B cell (primary cell): Measurements from ENCODE around the gene TOR1AIP1. TPM values are rescaled to one million over a fixed set of nuclear protein-coding genes. Genes with fewer than 3 reads are reported as not detected.

Experiments
- ATAC-seq: fragments of 200-7000 bp; cut with Tn5 transposase; one replicate; pipeline ENCODE4 v1.10.0; 2021; ENCODE audit warnings: low read depth, mild to moderate bottlenecking, moderate number of reproducible peaks, moderate library complexity
- CTCF ChIA-PET: fragments of 350-600 bp; sonication (Branson Sonifier 250); formaldehyde crosslinking; loops from one replicate; lab custom pipeline; 2021; ENCODE audit warnings: antibody characterized with exemption, inconsistent platforms; lab: Charles Lee
- POLR2A ChIA-PET: fragments of 350-600 bp; sonication (Branson Sonifier 250); formaldehyde crosslinking; loops from one replicate; lab custom pipeline; 2021; ENCODE audit warnings: antibody characterized with exemption; lab: Charles Lee
- DNase-seq: peaks from one replicate; pipeline ENCODE4 v3.0.0; 2013
- H2AFZ ChIP-seq: 2 replicates; pipeline ENCODE4 v1.6.1; 2012; ENCODE audit warnings: mild to moderate bottlenecking, low read depth, low read length; ENCODE audit not compliant: insufficient read depth, poor library complexity, severe bottlenecking
- H3K27ac ChIP-seq, 2 donors: 1 replicate in 1 of 2; 2 replicates in 1 of 2; pipeline ENCODE4 v1.5.1; 2012 to 2013; ENCODE audit warnings: low read length in 2 of 2, mild to moderate bottlenecking in 2 of 2, moderate library complexity in 1 of 2
- H3K27me3 ChIP-seq, 4 experiments: fragments of 200-600 bp in 1 of 4; sonication (generic) in 1 of 4; replicated peaks in 1 of 4; 1 replicate in 2 of 4; 2 replicates in 2 of 4; pipeline versions ENCODE4 v1.6.1 to v1.7.0; 2013 to 2016; ENCODE audit warnings: low read length in 3 of 4, mild to moderate bottlenecking in 2 of 4, mixed read lengths in 1 of 4, moderate library complexity in 1 of 4; ENCODE audit not compliant: insufficient read depth in 4 of 4, control insufficient read depth in 3 of 4; ENCODE audit errors: control extremely low read depth in 1 of 4
- H3K36me3 ChIP-seq, 2 experiments: replicated peaks in 1 of 2; 1 replicate in 1 of 2; 2 replicates in 1 of 2; pipeline versions ENCODE4 v1.6.1 to v1.7.1; 2013; ENCODE audit warnings: low read length in 1 of 2; ENCODE audit not compliant: insufficient read depth in 2 of 2, control insufficient read depth in 1 of 2; ENCODE audit errors: control extremely low read depth in 1 of 2, extremely low read depth in 1 of 2
- H3K4me1 ChIP-seq, 2 donors: fragments of 200-600 bp in 1 of 2; sonication (generic) in 1 of 2; 1 replicate in 1 of 2; 2 replicates in 1 of 2; pipeline versions ENCODE4 v1.5.1 to v1.6.1; 2013 to 2017; ENCODE audit warnings: low read length in 2 of 2; ENCODE audit not compliant: control insufficient read depth in 2 of 2, insufficient read depth in 2 of 2
- H3K4me2 ChIP-seq: replicated peaks from 2 replicates; pipeline ENCODE3; 2012; ENCODE audit warnings: mild to moderate bottlenecking, low read depth, low read length; ENCODE audit not compliant: poor library complexity, severe bottlenecking
- H3K4me3 ChIP-seq, 5 experiments: fragments of 200-600 bp in 1 of 5; sonication (generic) in 1 of 5; 1 replicate in 3 of 5; 2 replicates in 2 of 5; pipeline versions ENCODE4 v1.5.1 to v1.7.0; 2011 to 2016; ENCODE audit warnings: low read length in 4 of 5, mild to moderate bottlenecking in 4 of 5, low read depth in 2 of 5, control low read depth in 1 of 5, moderate library complexity in 1 of 5; ENCODE audit not compliant: insufficient read depth in 1 of 5; ENCODE audit errors: control extremely low read depth in 1 of 5, extremely low read depth in 1 of 5
- H3K79me2 ChIP-seq: fragments of 200-600 bp; sonication (generic); one replicate; pipeline ENCODE4 v1.6.0; 2016; ENCODE audit warnings: low read length; ENCODE audit not compliant: control insufficient read depth, insufficient read depth
- H3K9ac ChIP-seq: fragments of 200-600 bp; sonication (generic); 2 replicates; pipeline ENCODE4 v1.6.1; 2017; ENCODE audit warnings: mild to moderate bottlenecking, low read length, moderate library complexity
- H3K9me3 ChIP-seq, 3 donors: one replicate each; pipeline versions ENCODE4 v1.6.1 to v1.7.1; 2013; ENCODE audit warnings: low read length in 2 of 3; ENCODE audit not compliant: control insufficient read depth in 2 of 3, insufficient read depth in 1 of 3; ENCODE audit errors: control extremely low read depth in 1 of 3
- H4K20me1 ChIP-seq: 2 replicates; pipeline ENCODE4 v1.6.0; 2012; ENCODE audit warnings: mild to moderate bottlenecking, low read length; ENCODE audit not compliant: insufficient read depth, control insufficient read depth, poor library complexity, severe bottlenecking
- H3K27ac Mint-ChIP-seq: one replicate; pipeline ENCODE4 v1.8.0; 2021; ENCODE audit warnings: mixed read lengths
- H3K27me3 Mint-ChIP-seq: one replicate; pipeline ENCODE4 v1.8.0; 2021; ENCODE audit warnings: mixed read lengths
- H3K4me1 Mint-ChIP-seq: one replicate; pipeline ENCODE4 v1.8.0; 2021; ENCODE audit warnings: mixed read lengths
- H3K4me3 Mint-ChIP-seq: one replicate; pipeline ENCODE4 v1.8.0; 2021; ENCODE audit warnings: mixed read lengths
- H3K9me3 Mint-ChIP-seq: one replicate; pipeline ENCODE4 v1.8.0; 2022; ENCODE audit warnings: mixed read lengths; ENCODE audit not compliant: insufficient read depth
- EZH2 ChIP-seq: IDR thresholded peaks from 2 replicates; pipeline ENCODE4 v1.6.1; 2012; ENCODE audit warnings: borderline replicate concordance, low read depth, mild to moderate bottlenecking, moderate library complexity, low read length; ENCODE audit not compliant: insufficient read depth, poor library complexity, severe bottlenecking
- WGBS: methylation state at CpG from one replicate; pipeline ENCODE4 v1.1.5; 2013; ENCODE audit warnings: missing lambda C conversion rate; ENCODE audit not compliant: insufficient coverage; 5-methylcytosine and 5-hydroxymethylcytosine counted together
- intact Hi-C: fragments of 100-400 bp; cut with micrococcal nuclease; formaldehyde crosslinking; loops from one replicate; pipeline ENCODE4 v1.10.0; 2022
- polyA plus RNA-seq: library from polyadenylated mRNA; depleted of rRNA; stranded (reverse); fragments of >200 nt; gene quantifications from 2 replicates; pipeline ENCODE4 v1.2.3, GENCODE V29; 2012
- total RNA-seq, 2 donors: library from RNA; stranded (reverse); fragments of 120-200 nt in 1 of 2; gene quantifications; 1 replicate in 1 of 2; 2 replicates in 1 of 2; pipeline versions ENCODE4 v1.2.3 to v1.2.4, GENCODE V29; 2013 to 2022
- TF ChIP-seq, protein P1 (sequence below): fragments of 200-600 bp; IDR thresholded peaks from one replicate; pipeline ENCODE4 v1.8.0; 2022; ENCODE audit warnings: antibody characterized with exemption, mild to moderate bottlenecking

The TOR1AIP1 gene
- total and polyA plus RNA-seq, 2 donors (not counting 1 experiment from before 2014, with no cell fraction given) = 43.3 to 98.1 TPM

DNA sequence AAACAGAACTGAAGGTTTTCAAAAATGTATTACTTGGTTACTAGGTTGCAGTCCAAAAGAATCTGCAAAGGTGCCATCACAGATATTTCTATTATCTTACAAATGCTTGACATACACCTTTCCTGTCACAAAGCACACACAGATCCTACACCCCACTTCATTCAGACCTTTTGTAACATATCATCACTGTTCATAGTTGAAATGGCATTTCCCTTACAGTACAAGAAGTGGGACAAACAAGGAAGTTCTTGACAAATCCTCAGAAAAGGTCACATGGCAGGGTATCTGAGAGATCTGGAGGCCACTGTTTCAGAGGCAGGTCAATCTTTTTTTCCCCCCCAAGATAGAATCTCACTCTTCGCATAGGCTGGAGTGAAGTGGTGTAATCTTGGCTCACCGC, 25.8 kb upstream of the TOR1AIP1 start:
- Mint-ChIP-seq H3K27ac (no peak overlapping the region), H3K9me3 (no peaks in the 10 kb centered on the region), H3K27me3 (no peaks in the 10 kb centered on the region), H3K4me1 (no peaks in the 10 kb centered on the region), H3K4me3 (no peak overlapping the region)
- TF ChIP-seq EZH2 = no peak
- TF ChIP-seq, protein P1, sequence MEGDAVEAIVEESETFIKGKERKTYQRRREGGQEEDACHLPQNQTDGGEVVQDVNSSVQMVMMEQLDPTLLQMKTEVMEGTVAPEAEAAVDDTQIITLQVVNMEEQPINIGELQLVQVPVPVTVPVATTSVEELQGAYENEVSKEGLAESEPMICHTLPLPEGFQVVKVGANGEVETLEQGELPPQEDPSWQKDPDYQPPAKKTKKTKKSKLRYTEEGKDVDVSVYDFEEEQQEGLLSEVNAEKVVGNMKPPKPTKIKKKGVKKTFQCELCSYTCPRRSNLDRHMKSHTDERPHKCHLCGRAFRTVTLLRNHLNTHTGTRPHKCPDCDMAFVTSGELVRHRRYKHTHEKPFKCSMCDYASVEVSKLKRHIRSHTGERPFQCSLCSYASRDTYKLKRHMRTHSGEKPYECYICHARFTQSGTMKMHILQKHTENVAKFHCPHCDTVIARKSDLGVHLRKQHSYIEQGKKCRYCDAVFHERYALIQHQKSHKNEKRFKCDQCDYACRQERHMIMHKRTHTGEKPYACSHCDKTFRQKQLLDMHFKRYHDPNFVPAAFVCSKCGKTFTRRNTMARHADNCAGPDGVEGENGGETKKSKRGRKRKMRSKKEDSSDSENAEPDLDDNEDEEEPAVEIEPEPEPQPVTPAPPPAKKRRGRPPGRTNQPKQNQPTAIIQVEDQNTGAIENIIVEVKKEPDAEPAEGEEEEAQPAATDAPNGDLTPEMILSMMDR = no peak
- H4K20me1 ChIP-seq = no peaks in the 10 kb centered on the region
- H3K27me3 ChIP-seq = no peaks in the 10 kb centered on the region
- intact Hi-C loops = no loop called here
- no peak overlapping the region for H3K4me3 ChIP-seq
- H3K9ac ChIP-seq = no peak overlapping the region
- WGBS = no CpG with 5 or more reads among the region's 2 CpGs
- no peak for ATAC-seq
- no peaks in the 10 kb centered on the region for H3K4me1 ChIP-seq
- no peak for DNase-seq
- POLR2A ChIA-PET = no interaction called here
- CTCF ChIA-PET = no interaction called here
- no peak overlapping the region for H2AFZ ChIP-seq
- no peaks in the 10 kb centered on the region for H3K79me2 ChIP-seq
- no peaks in the 10 kb centered on the region for H3K9me3 ChIP-seq
- no peak overlapping the region for H3K4me2 ChIP-seq
- H3K36me3 ChIP-seq = peaks cover 10 to 30% of the 10 kb centered on the region in 2 experiments
- no peak overlapping the region for H3K27ac ChIP-seq

DNA sequence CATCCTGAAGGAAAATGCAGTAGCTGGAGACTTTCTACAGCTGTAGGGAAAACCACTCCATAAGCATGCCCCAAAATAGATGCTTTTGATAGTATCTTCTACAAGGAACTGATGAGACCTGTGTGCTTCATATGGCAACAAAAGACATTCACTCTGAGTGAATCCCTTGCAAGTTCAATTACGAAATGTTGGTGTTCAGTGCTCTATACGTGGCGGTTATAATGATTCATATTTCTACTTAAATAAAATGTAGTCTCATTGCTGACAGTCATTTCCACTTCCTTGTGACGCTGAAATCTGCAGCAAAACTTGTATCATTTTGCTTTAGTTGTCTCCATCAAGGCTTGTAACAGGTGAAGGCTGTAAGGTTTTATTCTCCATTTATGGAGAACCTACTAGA, 25.1 kb upstream of the TOR1AIP1 start:
- intact Hi-C loops = no loop called here
- Mint-ChIP-seq H3K4me1 (no peaks in the 10 kb centered on the region), H3K4me3 (no peak overlapping the region), H3K27me3 (no peaks in the 10 kb centered on the region), H3K9me3 (no peaks in the 10 kb centered on the region), H3K27ac (no peak overlapping the region)
- Histone ChIP-seq H3K27ac (no peak overlapping the region), H3K27me3 (no peaks in the 10 kb centered on the region), H4K20me1 (no peaks in the 10 kb centered on the region), H3K36me3 (peaks cover 9 to 22% of the 10 kb centered on the region in 2 experiments), H2AFZ (no peak overlapping the region), H3K79me2 (no peaks in the 10 kb centered on the region), H3K9ac (no peak overlapping the region), H3K9me3 (no peaks in the 10 kb centered on the region), H3K4me3 (no peak overlapping the region), H3K4me1 (no peaks in the 10 kb centered on the region), H3K4me2 (no peak overlapping the region)
- no peak for ATAC-seq
- WGBS = no CpG with 5 or more reads among the region's 4 CpGs
- no peak for DNase-seq
- no peak for TF ChIP-seq EZH2
- TF ChIP-seq, protein P1 = no peak
- ChIA-PET CTCF (no interaction called here), POLR2A (no interaction called here)
